ENCODE results near the gene RAB34. TPM values are rescaled to one million over a fixed set of nuclear protein-coding genes. Genes with fewer than 3 reads are reported as not detected.

Gene RAB34
- polyA plus RNA-seq, 3 donors: 66.7 to 93.3 (median 79.1) TPM

- H3K4me2 ChIP-seq (replicated peaks; ENCODE audit: extremely low read depth, low read length, poor library complexity, severe bottlenecking): no peak overlapping the region
- H3K9ac ChIP-seq (ENCODE audit: insufficient read depth, low read length, poor library complexity, severe bottlenecking): no peak overlapping the region
- H3K27me3 Mint-ChIP-seq (ENCODE audit: low read depth in 3 of 3): peaks cover 0 to 2% (median 0%) of the 10 kb centered on the region in 3 donors
- intact Hi-C loops (cut with micrococcal nuclease): loop anchor here (10.0 kb wide), 3 partner anchors 71 to 351 kb away; partner anchors contain the start of gene ERAL1 (in 1 of the 2)
- H3K4me3 Mint-ChIP-seq: no peak overlapping the region
- TF ChIP-seq, protein P1, sequence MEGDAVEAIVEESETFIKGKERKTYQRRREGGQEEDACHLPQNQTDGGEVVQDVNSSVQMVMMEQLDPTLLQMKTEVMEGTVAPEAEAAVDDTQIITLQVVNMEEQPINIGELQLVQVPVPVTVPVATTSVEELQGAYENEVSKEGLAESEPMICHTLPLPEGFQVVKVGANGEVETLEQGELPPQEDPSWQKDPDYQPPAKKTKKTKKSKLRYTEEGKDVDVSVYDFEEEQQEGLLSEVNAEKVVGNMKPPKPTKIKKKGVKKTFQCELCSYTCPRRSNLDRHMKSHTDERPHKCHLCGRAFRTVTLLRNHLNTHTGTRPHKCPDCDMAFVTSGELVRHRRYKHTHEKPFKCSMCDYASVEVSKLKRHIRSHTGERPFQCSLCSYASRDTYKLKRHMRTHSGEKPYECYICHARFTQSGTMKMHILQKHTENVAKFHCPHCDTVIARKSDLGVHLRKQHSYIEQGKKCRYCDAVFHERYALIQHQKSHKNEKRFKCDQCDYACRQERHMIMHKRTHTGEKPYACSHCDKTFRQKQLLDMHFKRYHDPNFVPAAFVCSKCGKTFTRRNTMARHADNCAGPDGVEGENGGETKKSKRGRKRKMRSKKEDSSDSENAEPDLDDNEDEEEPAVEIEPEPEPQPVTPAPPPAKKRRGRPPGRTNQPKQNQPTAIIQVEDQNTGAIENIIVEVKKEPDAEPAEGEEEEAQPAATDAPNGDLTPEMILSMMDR (IDR thresholded peaks at IDR 0.05): peak; percentile 93
- H3K4me3 ChIP-seq (replicated peaks in 1 of 3; ENCODE audit: low read depth in 2 of 3, low read length in 3 of 3): no peak overlapping the region
- H3K9me3 Mint-ChIP-seq: no peaks in the 10 kb centered on the region
- WGBS (ENCODE audit: insufficient coverage): no CpG with 5 or more reads among the region's 5 CpGs
- H3K36me3 ChIP-seq (replicated peaks in 1 of 2; ENCODE audit: control insufficient read depth in 1 of 2, insufficient read depth in 2 of 2, low read length in 2 of 2): peaks cover 22 to 41% of the 10 kb centered on the region in 2 donors
- peaks cover 15 to 16% of the 10 kb centered on the region in 2 donors for H3K4me1 ChIP-seq (ENCODE audit: control insufficient read depth in 1 of 2, insufficient read depth in 2 of 2, low read length in 2 of 2)
- peaks cover 5% of the 10 kb centered on the region for H3K79me2 ChIP-seq (ENCODE audit: insufficient read depth, low read length)
- no peaks in the 10 kb centered on the region for H3K27me3 ChIP-seq (ENCODE audit: control insufficient read depth in 2 of 2, insufficient read depth in 2 of 2, low read length in 2 of 2)
- no peak overlapping the region for H3K27ac ChIP-seq (ENCODE audit: low read depth in 1 of 2, low read length in 2 of 2)
- peaks cover 19% of the 10 kb centered on the region for H3K4me1 Mint-ChIP-seq
- peaks cover 7% of the 10 kb centered on the region for H4K20me1 ChIP-seq (ENCODE audit: insufficient read depth, low read length)
- H2AFZ ChIP-seq (ENCODE audit: insufficient read depth, low read depth, low read length, poor library complexity, severe bottlenecking): no peak overlapping the region
- no peaks in the 10 kb centered on the region for H3K9me3 ChIP-seq (replicated peaks in 1 of 2; ENCODE audit: control insufficient read depth in 1 of 2, insufficient read depth in 1 of 2, low read length in 2 of 2)
- DNase-seq: peak; percentile 48 to 72 (median 59)
- H3K36me3 Mint-ChIP-seq: peaks cover 18 to 32% of the 10 kb centered on the region in 2 donors
- H3K27ac Mint-ChIP-seq: no peak overlapping the region
These were observed 46.2 kb upstream of the RAB34 start for GRCh38 chr17:28763804-28764266.

DNA sequence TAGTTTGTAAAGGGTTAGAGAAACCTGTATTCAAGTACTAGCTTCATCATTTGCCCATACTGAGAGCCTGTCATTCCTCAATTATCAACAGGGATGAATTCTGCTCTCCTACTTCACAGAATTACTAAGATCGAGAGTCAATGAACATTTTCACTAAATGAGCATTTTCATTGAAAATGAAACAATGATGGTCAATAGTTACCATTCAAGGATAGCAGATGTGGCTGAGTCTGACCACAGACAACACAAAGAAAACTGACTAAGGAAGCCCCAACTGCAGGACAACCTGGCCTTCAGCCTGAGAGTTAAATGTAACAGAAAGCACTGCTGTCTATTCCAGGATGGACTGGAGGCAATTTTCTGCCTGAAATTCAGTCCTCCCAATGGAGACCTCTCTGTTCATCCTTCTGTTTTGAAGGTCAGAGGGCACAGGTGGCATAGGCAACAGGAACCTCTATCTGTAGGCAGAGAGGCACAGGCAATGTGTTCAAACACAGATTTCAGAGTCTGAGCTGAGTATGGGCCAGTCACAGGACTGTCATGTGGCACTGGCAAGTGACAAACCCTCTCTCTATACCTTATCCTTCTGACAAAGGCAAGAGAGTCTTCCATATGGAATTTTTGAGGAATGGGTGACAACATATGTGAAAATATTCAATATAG is 45.6 kb upstream of the RAB34 start:
- H3K27me3 Mint-ChIP-seq (ENCODE audit: low read depth in 3 of 3): peaks cover 0 to 2% (median 0%) of the 10 kb centered on the region in 3 donors

More for the DNA sequence above, 45.6 kb upstream of the RAB34 start:
- H3K9me3 ChIP-seq (replicated peaks in 1 of 2; ENCODE audit: control insufficient read depth in 1 of 2, insufficient read depth in 1 of 2, low read length in 2 of 2): no peaks in the 10 kb centered on the region
- no peak overlapping the region for H2AFZ ChIP-seq (ENCODE audit: insufficient read depth, low read depth, low read length, poor library complexity, severe bottlenecking)
- no peaks in the 10 kb centered on the region for H3K27me3 ChIP-seq (ENCODE audit: control insufficient read depth in 2 of 2, insufficient read depth in 2 of 2, low read length in 2 of 2)
- Mint-ChIP-seq H3K9me3 (no peaks in the 10 kb centered on the region), H3K36me3 (peaks cover 23 to 37% of the 10 kb centered on the region in 2 donors), H3K27ac (no peak overlapping the region), H3K4me3 (no peak overlapping the region), H3K4me1 (peaks cover 19% of the 10 kb centered on the region)
- TF ChIP-seq, protein P1 (IDR thresholded peaks at IDR 0.05): no peak
- no peak overlapping the region for H3K9ac ChIP-seq (ENCODE audit: insufficient read depth, low read length, poor library complexity, severe bottlenecking)
- peaks cover 5% of the 10 kb centered on the region for H3K79me2 ChIP-seq (ENCODE audit: insufficient read depth, low read length)
- no CpG with 5 or more reads among the region's 1 CpG for WGBS (ENCODE audit: insufficient coverage)
- H3K4me3 ChIP-seq (replicated peaks in 1 of 3; ENCODE audit: low read depth in 2 of 3, low read length in 3 of 3): no peak overlapping the region
- peaks cover 28 to 47% of the 10 kb centered on the region in 2 donors for H3K36me3 ChIP-seq (replicated peaks in 1 of 2; ENCODE audit: control insufficient read depth in 1 of 2, insufficient read depth in 2 of 2, low read length in 2 of 2)
- no peak overlapping the region for H3K4me2 ChIP-seq (replicated peaks; ENCODE audit: extremely low read depth, low read length, poor library complexity, severe bottlenecking)
- peaks cover 15 to 16% of the 10 kb centered on the region in 2 donors for H3K4me1 ChIP-seq (ENCODE audit: control insufficient read depth in 1 of 2, insufficient read depth in 2 of 2, low read length in 2 of 2)
- no peak for DNase-seq
- H3K27ac ChIP-seq (ENCODE audit: low read depth in 1 of 2, low read length in 2 of 2): no peak overlapping the region
- peaks cover 7% of the 10 kb centered on the region for H4K20me1 ChIP-seq (ENCODE audit: insufficient read depth, low read length)
- intact Hi-C loops (cut with micrococcal nuclease): loop anchor here (10.0 kb wide), 3 partner anchors 72 to 352 kb away; partner anchors contain the start of gene ERAL1 (in 1 of the 2)
